ENCODE results near the gene PVR.
A peak's percentile ranks its signal among the peaks of the same experiment; 100 is the strongest.

The PVR gene

DNA sequence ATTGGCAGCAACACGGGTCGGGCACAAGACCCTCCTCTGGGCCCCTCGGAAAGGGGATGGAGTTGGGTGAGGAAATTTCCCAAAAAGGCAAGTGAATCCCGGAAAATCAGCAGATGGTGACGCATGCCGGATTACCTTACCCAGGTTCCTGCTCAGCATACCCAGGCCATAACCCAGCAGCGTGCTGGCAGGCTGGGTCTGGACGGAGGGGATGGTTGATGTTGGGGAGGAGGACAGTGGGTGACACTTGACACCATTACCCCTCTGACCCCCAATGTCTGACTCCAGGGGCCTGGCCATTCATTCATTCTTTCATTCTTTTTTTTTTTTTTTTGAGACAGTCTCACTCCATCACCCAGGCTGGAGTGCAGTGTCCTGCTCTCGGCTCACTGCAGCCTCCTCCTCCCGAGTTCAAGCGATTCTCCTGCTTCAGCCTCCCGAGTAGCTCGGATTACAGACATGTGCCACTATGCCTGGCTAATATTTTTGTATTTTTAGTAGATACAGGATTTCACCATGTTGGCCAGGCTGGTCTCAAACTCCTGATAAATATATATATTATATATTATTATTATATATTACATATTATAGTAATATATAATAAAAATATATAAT, 799 bp downstream of the PVR start:
- Histone ChIP-seq H3K9me3 (ENCODE audit: control insufficient read depth, insufficient read depth, low read depth, low read length) (no peaks in the 10 kb centered on the region), H3K36me3 (ENCODE audit: control insufficient read depth in 2 of 2, insufficient read depth in 1 of 2, low read length in 2 of 2) (peaks cover 18 to 28% of the 10 kb centered on the region in 2 experiments), H3K27ac (ENCODE audit: extremely low read depth, low read depth, low read length) (peak overlapping the region; percentile 90), H3K4me3 (ENCODE audit: low read depth, low read length) (peak overlapping the region; percentile 83), H3K4me1 (ENCODE audit: control insufficient read depth, insufficient read depth, low read length) (no peaks in the 10 kb centered on the region)
- CTCF ChIA-PET = interaction anchor here (0.6 to 1.0 kb wide), 5 partner anchors 52 to 805 kb away, joined by 3 to 9 read pairs (median 5); no protein-coding TSS in a partner anchor
- POLR2A ChIA-PET = interaction anchor here (0.7 to 3.1 kb wide), 13 partner anchors 9 to 480 kb away, joined by 3 to 12 read pairs (median 5); partner anchors contain the start of gene ZNF226
- TF ChIP-seq, protein P1, sequence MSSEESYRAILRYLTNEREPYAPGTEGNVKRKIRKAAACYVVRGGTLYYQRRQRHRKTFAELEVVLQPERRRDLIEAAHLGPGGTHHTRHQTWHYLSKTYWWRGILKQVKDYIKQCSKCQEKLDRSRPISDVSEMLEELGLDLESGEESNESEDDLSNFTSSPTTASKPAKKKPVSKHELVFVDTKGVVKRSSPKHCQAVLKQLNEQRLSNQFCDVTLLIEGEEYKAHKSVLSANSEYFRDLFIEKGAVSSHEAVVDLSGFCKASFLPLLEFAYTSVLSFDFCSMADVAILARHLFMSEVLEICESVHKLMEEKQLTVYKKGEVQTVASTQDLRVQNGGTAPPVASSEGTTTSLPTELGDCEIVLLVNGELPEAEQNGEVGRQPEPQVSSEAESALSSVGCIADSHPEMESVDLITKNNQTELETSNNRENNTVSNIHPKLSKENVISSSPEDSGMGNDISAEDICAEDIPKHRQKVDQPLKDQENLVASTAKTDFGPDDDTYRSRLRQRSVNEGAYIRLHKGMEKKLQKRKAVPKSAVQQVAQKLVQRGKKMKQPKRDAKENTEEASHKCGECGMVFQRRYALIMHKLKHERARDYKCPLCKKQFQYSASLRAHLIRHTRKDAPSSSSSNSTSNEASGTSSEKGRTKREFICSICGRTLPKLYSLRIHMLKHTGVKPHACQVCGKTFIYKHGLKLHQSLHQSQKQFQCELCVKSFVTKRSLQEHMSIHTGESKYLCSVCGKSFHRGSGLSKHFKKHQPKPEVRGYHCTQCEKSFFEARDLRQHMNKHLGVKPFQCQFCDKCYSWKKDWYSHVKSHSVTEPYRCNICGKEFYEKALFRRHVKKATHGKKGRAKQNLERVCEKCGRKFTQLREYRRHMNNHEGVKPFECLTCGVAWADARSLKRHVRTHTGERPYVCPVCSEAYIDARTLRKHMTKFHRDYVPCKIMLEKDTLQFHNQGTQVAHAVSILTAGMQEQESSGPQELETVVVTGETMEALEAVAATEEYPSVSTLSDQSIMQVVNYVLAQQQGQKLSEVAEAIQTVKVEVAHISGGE (tag by site-specific recombination; conservative IDR thresholded peaks at IDR 0.05; ENCODE audit: low read depth) = no peak; the same call in 1 of the 2 replicates
- TF ChIP-seq ZNF529 (tag by site-specific recombination; IDR thresholded peaks at IDR 0.05; ENCODE audit: insufficient replicate concordance) = no peak
- no peak for TF ChIP-seq ZNF169 (tag by site-specific recombination; IDR thresholded peaks at IDR 0.05)
- TF ChIP-seq ZNF239 (tag by site-specific recombination; IDR thresholded peaks at IDR 0.05) = no peak
- TF ChIP-seq, protein P2, sequence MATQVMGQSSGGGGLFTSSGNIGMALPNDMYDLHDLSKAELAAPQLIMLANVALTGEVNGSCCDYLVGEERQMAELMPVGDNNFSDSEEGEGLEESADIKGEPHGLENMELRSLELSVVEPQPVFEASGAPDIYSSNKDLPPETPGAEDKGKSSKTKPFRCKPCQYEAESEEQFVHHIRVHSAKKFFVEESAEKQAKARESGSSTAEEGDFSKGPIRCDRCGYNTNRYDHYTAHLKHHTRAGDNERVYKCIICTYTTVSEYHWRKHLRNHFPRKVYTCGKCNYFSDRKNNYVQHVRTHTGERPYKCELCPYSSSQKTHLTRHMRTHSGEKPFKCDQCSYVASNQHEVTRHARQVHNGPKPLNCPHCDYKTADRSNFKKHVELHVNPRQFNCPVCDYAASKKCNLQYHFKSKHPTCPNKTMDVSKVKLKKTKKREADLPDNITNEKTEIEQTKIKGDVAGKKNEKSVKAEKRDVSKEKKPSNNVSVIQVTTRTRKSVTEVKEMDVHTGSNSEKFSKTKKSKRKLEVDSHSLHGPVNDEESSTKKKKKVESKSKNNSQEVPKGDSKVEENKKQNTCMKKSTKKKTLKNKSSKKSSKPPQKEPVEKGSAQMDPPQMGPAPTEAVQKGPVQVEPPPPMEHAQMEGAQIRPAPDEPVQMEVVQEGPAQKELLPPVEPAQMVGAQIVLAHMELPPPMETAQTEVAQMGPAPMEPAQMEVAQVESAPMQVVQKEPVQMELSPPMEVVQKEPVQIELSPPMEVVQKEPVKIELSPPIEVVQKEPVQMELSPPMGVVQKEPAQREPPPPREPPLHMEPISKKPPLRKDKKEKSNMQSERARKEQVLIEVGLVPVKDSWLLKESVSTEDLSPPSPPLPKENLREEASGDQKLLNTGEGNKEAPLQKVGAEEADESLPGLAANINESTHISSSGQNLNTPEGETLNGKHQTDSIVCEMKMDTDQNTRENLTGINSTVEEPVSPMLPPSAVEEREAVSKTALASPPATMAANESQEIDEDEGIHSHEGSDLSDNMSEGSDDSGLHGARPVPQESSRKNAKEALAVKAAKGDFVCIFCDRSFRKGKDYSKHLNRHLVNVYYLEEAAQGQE (tag by site-specific recombination; IDR thresholded peaks at IDR 0.05) = peak; percentile 7; the same call in 1 of the 2 replicates
- peak; percentile 64 for TF ChIP-seq ZNF366 (tag by site-specific recombination; conservative IDR thresholded peaks at IDR 0.05)
- TF ChIP-seq, protein P3, sequence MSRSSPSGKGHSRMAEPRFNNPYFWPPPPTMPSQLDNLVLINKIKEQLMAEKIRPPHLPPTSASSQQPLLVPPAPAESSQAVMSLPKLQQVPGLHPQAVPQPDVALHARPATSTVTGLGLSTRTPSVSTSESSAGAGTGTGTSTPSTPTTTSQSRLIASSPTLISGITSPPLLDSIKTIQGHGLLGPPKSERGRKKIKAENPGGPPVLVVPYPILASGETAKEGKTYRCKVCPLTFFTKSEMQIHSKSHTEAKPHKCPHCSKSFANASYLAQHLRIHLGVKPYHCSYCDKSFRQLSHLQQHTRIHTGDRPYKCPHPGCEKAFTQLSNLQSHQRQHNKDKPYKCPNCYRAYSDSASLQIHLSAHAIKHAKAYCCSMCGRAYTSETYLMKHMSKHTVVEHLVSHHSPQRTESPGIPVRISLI (tag by site-specific recombination; IDR thresholded peaks at IDR 0.05) = 0 out of 2 replicates have a peak, but pooled peaks have one; percentile 31
- TF ChIP-seq, protein P4, sequence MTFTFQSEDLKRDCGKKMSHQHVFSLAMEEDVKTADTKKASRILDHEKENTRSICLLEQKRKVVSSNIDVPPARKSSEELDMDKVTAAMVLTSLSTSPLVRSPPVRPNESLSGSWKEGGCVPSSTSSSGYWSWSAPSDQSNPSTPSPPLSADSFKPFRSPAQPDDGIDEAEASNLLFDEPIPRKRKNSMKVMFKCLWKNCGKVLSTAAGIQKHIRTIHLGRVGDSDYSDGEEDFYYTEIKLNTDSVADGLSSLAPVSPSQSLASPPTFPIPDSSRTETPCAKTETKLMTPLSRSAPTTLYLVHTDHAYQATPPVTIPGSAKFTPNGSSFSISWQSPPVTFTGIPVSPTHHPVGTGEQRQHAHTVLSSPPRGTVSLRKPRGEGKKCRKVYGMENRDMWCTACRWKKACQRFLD (tag by site-specific recombination; IDR thresholded peaks at IDR 0.05) = no peak
- TF ChIP-seq ZSCAN30 (tag by site-specific recombination; IDR thresholded peaks at IDR 0.05) = no peak
- TF ChIP-seq ZNF707 (tag by site-specific recombination; IDR thresholded peaks at IDR 0.05) = no peak
- no peak for TF ChIP-seq ZNF274 (IDR thresholded peaks at IDR 0.05; ENCODE audit: low read length)
- TF ChIP-seq ZNF274 (tag by site-specific recombination; IDR thresholded peaks at IDR 0.05; ENCODE audit: borderline replicate concordance) = no peak
- TF ChIP-seq, protein P5, sequence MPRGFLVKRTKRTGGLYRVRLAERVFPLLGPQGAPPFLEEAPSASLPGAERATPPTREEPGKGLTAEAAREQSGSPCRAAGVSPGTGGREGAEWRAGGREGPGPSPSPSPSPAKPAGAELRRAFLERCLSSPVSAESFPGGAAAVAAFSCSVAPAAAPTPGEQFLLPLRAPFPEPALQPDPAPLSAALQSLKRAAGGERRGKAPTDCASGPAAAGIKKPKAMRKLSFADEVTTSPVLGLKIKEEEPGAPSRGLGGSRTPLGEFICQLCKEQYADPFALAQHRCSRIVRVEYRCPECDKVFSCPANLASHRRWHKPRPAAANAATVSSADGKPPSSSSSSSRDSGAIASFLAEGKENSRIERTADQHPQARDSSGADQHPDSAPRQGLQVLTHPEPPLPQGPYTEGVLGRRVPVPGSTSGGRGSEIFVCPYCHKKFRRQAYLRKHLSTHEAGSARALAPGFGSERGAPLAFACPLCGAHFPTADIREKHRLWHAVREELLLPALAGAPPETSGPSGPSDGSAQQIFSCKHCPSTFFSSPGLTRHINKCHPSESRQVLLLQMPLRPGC (tag by site-specific recombination; IDR thresholded peaks at IDR 0.05) = 0 out of 2 replicates have a peak, but pooled peaks have one; percentile 8
- TF ChIP-seq, protein P6, sequence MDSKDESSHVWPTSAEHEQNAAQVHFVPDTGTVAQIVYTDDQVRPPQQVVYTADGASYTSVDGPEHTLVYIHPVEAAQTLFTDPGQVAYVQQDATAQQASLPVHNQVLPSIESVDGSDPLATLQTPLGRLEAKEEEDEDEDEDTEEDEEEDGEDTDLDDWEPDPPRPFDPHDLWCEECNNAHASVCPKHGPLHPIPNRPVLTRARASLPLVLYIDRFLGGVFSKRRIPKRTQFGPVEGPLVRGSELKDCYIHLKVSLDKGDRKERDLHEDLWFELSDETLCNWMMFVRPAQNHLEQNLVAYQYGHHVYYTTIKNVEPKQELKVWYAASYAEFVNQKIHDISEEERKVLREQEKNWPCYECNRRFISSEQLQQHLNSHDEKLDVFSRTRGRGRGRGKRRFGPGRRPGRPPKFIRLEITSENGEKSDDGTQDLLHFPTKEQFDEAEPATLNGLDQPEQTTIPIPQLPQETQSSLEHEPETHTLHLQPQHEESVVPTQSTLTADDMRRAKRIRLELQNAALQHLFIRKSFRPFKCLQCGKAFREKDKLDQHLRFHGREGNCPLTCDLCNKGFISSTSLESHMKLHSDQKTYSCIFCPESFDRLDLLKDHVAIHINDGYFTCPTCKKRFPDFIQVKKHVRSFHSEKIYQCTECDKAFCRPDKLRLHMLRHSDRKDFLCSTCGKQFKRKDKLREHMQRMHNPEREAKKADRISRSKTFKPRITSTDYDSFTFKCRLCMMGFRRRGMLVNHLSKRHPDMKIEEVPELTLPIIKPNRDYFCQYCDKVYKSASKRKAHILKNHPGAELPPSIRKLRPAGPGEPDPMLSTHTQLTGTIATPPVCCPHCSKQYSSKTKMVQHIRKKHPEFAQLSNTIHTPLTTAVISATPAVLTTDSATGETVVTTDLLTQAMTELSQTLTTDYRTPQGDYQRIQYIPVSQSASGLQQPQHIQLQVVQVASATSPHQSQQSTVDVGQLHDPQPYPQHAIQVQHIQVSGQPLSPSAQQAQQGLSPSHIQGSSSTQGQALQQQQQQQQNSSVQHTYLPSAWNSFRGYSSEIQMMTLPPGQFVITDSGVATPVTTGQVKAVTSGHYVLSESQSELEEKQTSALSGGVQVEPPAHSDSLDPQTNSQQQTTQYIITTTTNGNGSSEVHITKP (tag by site-specific recombination; IDR thresholded peaks at IDR 0.05) = peak; percentile 63
- 0 out of 2 replicates have a peak, but pooled peaks have one; percentile 50 for TF ChIP-seq ZSCAN16 (tag by site-specific recombination; IDR thresholded peaks at IDR 0.05)
- TF ChIP-seq PRDM1 (tag by site-specific recombination; IDR thresholded peaks at IDR 0.05) = peak; percentile 33; the same call in 1 of the 2 replicates
- peak; percentile 55; the same call in 1 of the 2 replicates for TF ChIP-seq ZXDB (tag by site-specific recombination; IDR thresholded peaks at IDR 0.05)
- TF ChIP-seq, protein P7, sequence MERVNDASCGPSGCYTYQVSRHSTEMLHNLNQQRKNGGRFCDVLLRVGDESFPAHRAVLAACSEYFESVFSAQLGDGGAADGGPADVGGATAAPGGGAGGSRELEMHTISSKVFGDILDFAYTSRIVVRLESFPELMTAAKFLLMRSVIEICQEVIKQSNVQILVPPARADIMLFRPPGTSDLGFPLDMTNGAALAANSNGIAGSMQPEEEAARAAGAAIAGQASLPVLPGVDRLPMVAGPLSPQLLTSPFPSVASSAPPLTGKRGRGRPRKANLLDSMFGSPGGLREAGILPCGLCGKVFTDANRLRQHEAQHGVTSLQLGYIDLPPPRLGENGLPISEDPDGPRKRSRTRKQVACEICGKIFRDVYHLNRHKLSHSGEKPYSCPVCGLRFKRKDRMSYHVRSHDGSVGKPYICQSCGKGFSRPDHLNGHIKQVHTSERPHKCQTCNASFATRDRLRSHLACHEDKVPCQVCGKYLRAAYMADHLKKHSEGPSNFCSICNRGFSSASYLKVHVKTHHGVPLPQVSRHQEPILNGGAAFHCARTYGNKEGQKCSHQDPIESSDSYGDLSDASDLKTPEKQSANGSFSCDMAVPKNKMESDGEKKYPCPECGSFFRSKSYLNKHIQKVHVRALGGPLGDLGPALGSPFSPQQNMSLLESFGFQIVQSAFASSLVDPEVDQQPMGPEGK (tag by site-specific recombination; IDR thresholded peaks at IDR 0.05) = no peak
- TF ChIP-seq ZNF2 (tag by site-specific recombination; IDR thresholded peaks at IDR 0.05) = peak; percentile 41; the same call in 1 of the 2 replicates

All from HEK293 (cell line).